Neuron (in vitro differentiated cells): ENCODE results near the gene COPS4.
"Not testable (repeated sequence)": the region's sequence is repeated elsewhere in the genome, so short reads cannot be mapped to it uniquely, and the experiment has no call there.

Experiments
- H2AFZ ChIP-seq: one replicate; pipeline ENCODE4 v1.6.1; 2013; ENCODE audit warnings: low read depth, mild to moderate bottlenecking, inconsistent platforms, low read length, moderate library complexity
- H3K27me3 ChIP-seq: one replicate; pipeline ENCODE4 v1.6.1; 2013; ENCODE audit warnings: low read length; ENCODE audit not compliant: insufficient read depth
- H3K36me3 ChIP-seq: one replicate; pipeline ENCODE4 v1.6.1; 2013; ENCODE audit warnings: low read length; ENCODE audit not compliant: insufficient read depth
- H3K4me1 ChIP-seq: one replicate; pipeline ENCODE4 v1.6.1; 2013; ENCODE audit warnings: low read length; ENCODE audit not compliant: insufficient read depth
- H3K4me3 ChIP-seq: 2 replicates; pipeline ENCODE4 v1.5.1; 2013; ENCODE audit warnings: mild to moderate bottlenecking, low read length, moderate library complexity
- H3K9me3 ChIP-seq: one replicate; pipeline ENCODE4 v1.6.1; 2013; ENCODE audit warnings: low read length

COPS4 gene

DNA sequence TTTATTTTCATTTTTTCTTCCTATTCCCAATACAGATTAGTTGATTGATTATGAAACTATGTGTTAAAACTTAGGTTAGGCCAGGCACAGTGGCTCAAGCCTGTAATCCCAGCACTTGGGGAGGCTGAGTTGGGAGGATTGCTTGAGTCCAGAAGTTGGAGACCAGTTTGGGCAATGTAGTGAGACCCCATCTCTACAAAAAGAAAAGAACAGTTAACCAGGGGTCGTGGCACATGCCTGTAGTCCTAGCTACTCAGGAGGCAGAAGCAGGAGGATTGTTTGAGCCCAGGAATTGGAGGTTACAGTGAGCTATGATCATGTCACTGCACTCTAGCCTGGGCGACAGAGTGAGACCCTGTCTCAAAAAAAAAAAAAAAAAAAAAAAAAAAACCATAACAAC lies 8.2 kb downstream of the COPS4 start:
- not testable (repeated sequence) for H3K4me3 ChIP-seq

DNA sequence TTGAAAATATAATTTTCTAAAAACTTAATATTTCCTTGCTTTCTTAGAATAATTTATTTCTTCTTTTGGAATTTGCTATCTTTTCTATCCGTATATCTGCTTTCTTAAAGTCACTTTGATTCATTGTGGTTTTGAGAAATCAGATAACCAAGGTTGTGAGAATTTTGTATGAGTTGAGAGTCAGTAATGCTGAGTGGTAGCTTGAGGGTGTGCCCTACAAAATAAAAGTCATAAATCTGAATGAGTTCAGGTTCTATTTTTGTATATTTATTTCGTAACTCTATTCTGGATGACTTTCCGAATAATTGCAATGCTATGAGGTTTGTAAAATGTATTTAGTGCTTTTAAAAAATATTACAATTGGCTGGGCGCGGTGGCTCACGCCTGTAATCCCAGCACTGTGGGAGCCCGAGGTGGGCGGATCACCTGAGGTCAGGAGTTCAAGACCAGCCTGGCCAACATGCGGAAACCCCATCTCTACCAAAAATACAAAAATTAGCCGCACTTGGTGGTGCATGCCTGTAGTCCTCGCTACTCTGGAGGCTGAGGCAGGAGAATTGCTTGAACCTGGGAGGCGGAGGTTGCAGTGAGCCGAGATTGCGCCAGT lies 8.9 kb downstream of the COPS4 start:
- Histone ChIP-seq H3K36me3 (peaks cover 2% of the 10 kb centered on the region), H3K4me1 (no peaks in the 10 kb centered on the region), H3K4me3 (no peak overlapping the region), H3K27me3 (no peaks in the 10 kb centered on the region), H2AFZ (no peak overlapping the region), H3K9me3 (no peaks in the 10 kb centered on the region)

More for the DNA sequence above, 8.2 kb downstream of the COPS4 start:
- not testable (repeated sequence) for H2AFZ ChIP-seq, H3K27me3 ChIP-seq, H3K4me1 ChIP-seq, H3K36me3 ChIP-seq, H3K9me3 ChIP-seq

DNA sequence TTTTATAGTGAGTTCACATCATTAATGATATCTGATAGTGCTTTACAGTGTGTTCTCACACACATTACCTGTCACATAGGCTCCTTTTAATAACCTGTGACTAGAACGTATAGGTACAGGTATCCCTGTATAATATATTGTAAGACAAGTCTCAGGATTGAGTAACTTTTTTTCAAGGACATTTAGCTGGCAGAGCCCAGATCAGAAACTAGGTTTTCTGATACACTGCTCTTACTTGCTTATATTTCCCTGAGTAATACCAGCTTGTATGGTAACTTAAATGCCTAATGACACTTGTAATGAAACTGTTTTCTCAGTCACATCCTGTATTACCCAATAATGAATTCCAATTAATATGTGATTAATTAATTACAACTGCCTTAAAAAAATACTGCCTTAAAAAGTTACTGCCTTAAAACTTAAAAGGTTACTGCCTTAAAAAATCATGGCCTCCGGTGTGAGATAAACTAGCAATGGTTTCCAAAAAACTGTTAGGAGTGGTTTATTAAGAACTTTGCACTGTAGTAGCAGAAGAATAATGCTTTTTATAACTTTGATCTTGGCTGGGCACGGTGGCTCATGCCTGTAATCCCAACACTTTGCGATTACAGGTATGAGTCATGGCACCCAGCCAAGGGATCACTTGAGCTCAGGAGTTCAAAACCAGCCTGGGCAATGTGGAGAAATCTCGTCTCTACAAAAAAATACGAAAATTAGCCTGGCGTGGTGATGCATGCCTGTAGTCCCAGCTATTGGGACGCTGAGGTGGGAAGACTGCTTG lies 11.9 kb downstream of the COPS4 start:
- Histone ChIP-seq H3K4me1 (no peaks in the 10 kb centered on the region), H3K9me3 (no peaks in the 10 kb centered on the region), H3K4me3 (no peak overlapping the region), H3K36me3 (peaks cover 22% of the 10 kb centered on the region), H3K27me3 (no peaks in the 10 kb centered on the region), H2AFZ (no peak overlapping the region)

DNA sequence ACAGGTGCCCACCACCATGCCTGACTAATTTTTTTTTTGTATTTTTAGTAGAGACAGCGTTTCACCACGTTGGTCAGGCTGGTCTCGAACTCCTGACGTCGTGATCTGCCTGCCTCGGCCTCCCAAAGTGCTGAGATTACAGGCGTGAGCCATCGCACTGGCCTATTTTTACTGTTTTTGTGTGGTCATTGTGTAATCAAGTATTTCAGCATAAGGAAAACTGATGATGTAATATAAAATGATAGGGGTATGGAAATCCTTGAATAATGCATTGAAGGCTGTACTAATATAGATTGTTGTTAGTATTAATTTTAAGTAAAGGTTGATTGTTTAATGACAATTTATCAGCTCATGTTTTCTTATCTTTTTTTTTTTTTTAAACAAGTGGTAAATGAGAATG lies 13.8 kb downstream of the COPS4 start:
- H3K4me1 ChIP-seq, H3K9me3 ChIP-seq, H2AFZ ChIP-seq, H3K27me3 ChIP-seq, H3K4me3 ChIP-seq: not testable (repeated sequence)
- H3K36me3 ChIP-seq = peaks cover 38% of the 10 kb centered on the region

DNA sequence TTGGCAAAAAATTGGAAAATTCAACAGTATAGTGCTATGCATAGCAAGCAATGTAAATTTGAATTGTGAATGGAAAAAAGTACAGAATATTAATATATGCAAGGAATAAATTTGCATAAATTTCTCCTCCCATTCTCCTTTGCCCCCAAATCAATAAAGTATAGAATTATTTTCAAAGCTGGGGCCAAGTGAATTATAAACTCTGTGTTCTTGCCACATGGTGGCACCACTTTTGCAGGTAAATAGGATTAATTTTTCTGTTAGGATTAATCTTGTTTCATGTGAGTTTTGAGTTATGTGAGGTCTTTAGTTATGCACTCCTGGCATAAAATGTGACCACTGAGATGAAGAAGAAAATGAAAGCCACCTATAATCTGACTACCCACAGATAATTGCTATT lies 19.9 kb downstream of the COPS4 start:
- Histone ChIP-seq H3K36me3 (peaks cover 49% of the 10 kb centered on the region), H2AFZ (no peak overlapping the region), H3K27me3 (no peaks in the 10 kb centered on the region), H3K4me3 (no peak overlapping the region), H3K9me3 (no peaks in the 10 kb centered on the region), H3K4me1 (no peaks in the 10 kb centered on the region)

DNA sequence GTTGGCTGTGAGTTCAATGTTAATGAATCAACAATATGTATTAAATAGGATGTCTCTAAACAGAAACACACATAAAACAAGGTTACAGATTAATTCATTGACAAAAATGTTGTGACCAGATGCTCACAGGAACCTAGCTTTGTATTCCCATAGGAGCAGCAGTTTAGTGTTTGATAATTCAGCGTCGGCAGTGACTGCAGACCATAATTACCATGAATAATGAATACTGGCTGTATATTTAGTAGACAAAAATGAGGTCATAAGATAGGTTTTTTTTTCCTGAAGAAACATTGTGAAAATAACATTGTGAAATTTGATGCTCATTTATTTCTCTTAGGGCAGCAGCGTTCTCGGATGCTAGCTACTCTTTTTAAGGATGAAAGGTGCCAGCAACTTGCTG lies 27.8 kb downstream of the COPS4 start:
- no peaks in the 10 kb centered on the region for H3K4me1 ChIP-seq
- no peak overlapping the region for H2AFZ ChIP-seq
- no peaks in the 10 kb centered on the region for H3K27me3 ChIP-seq
- no peaks in the 10 kb centered on the region for H3K9me3 ChIP-seq
- H3K36me3 ChIP-seq = peaks cover 66% of the 10 kb centered on the region
- no peak overlapping the region for H3K4me3 ChIP-seq

DNA sequence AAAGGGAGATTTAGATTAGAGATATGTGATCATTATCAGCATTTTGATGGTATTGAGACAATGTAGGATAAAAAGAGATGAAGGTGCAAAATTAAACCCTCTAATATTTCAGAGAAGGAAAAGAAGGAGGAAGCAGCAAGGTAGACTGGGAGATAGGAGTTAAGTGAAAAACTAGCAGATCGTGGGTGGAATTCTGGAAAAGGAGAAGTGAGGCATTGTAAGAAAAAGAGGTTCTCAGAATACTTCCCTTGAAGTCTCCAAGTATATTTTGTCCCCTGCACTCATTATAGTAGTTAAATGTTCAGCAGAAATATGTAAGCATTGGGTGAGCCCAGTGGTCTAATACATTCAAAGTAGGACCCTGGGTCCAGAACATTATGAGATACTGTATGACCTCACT lies 30.3 kb downstream of the COPS4 start:
- Histone ChIP-seq H2AFZ (no peak overlapping the region), H3K36me3 (peaks cover 68% of the 10 kb centered on the region), H3K4me1 (peaks cover 7% of the 10 kb centered on the region), H3K9me3 (no peaks in the 10 kb centered on the region), H3K4me3 (no peak overlapping the region), H3K27me3 (no peaks in the 10 kb centered on the region)

DNA sequence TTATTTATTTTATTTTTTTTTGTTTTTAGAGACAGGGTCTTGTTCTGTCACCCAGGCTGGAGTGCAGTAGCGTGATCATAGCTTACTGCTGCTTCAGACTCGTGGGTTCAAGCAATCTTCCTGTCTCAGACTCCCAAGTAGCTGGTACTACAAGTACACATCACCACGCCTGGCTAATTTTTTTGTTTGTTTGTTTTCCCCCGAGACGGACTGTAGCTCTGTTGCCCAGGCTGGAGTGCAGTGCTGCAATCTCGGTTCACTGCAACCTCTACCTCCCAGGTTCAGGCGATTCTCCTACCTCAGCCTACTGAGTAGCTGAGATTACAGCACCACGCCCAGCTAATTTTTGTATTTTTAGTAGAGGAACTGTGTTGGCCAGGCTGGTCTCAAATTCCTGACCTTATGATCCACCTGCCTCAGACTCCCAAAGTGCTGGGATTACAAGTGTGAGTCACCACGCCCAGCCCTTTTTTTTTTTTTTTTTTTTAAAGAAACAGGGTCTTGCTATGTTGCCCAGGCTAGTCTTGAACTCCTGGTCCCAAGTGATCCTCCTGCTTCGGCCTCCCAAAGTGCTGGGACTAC lies 32.2 kb downstream of the COPS4 start:
- H2AFZ ChIP-seq = no peak overlapping the region
- no peaks in the 10 kb centered on the region for H3K27me3 ChIP-seq
- H3K9me3 ChIP-seq = no peaks in the 10 kb centered on the region
- peaks cover 68% of the 10 kb centered on the region for H3K36me3 ChIP-seq
- no peak overlapping the region for H3K4me3 ChIP-seq
- peaks cover 7% of the 10 kb centered on the region for H3K4me1 ChIP-seq

DNA sequence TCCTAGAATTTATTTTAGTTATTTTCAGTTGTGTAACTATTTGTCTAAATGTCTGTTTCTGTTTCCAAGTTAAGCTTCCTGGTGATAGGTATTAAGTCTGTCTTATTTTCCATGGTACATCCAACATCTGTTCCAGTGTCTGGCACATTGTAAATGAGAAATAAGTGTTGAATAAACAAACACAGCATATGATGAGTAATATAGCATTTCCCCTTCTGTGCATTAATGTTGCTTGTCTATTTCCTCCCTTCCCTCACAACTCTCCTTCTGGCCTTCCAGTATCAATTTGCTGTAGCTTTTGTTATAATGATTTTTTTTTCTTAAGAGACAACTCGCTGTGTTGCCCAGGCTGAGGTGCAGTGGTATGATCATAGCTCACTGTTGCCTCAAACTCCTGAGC lies 36.1 kb downstream of the COPS4 start:
- H3K4me1 ChIP-seq = peaks cover 7% of the 10 kb centered on the region
- peaks cover 54% of the 10 kb centered on the region for H3K36me3 ChIP-seq
- no peaks in the 10 kb centered on the region for H3K27me3 ChIP-seq
- H3K4me3 ChIP-seq = no peak overlapping the region
- peaks cover 5% of the 10 kb centered on the region for H3K9me3 ChIP-seq
- no peak overlapping the region for H2AFZ ChIP-seq

DNA sequence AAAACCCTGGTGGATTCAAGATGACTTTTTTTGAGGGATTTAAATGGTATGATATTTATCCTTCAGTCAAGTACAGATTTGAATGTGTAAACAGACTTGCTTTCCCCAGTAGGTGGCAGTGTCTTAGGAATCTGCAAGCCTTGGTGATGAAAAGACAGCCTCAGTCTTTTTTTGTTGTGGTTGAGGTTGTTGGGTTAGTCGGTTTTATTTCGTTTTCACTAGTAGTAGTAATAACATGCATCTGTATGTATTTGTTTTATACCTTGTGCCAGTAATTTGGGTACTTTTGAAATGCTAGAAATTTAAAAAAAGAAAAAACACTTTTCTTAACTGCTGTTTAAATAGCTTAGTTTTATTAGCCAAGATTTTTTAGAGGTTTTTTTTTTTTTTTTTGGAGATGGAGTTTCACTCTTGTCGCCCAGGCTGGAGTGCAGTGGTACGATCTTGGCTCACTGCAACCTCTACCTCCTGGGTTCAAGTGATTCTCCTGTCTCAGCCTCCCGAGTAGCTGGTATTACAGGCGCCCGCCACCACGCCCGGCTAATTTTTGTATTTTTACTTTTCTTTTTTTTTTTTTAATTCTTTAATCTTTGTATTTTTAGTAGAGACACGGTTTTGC lies 39.2 kb downstream of the COPS4 start:
- H3K4me3 ChIP-seq = no peak overlapping the region

DNA sequence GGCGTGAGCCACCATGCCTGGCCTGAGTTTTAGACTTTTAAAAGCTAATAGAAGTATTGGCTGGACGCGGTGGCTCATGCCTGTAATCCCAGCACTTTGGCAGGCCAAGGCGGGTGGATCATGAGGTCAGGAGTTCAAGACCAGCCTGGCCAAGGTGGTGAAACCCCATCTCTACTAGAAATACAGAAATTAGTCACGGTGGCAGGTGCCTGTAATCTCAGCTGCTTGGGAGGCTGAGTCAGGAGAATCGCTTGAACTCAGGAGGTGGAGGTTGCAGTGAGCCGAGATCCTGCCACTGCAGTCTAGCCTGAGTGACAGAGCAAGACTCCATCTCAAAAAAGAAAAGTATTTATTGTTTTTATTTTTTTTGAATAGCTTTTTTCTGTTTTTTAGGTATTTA lies 39.8 kb downstream of the COPS4 start:
- not testable (repeated sequence) for H3K4me3 ChIP-seq, H3K9me3 ChIP-seq

More for the DNA sequence above, 39.2 kb downstream of the COPS4 start:
- Histone ChIP-seq H3K9me3 (peaks cover 5% of the 10 kb centered on the region), H3K4me1 (peaks cover 4% of the 10 kb centered on the region), H3K27me3 (no peaks in the 10 kb centered on the region), H2AFZ (no peak overlapping the region), H3K36me3 (peaks cover 41% of the 10 kb centered on the region)

DNA sequence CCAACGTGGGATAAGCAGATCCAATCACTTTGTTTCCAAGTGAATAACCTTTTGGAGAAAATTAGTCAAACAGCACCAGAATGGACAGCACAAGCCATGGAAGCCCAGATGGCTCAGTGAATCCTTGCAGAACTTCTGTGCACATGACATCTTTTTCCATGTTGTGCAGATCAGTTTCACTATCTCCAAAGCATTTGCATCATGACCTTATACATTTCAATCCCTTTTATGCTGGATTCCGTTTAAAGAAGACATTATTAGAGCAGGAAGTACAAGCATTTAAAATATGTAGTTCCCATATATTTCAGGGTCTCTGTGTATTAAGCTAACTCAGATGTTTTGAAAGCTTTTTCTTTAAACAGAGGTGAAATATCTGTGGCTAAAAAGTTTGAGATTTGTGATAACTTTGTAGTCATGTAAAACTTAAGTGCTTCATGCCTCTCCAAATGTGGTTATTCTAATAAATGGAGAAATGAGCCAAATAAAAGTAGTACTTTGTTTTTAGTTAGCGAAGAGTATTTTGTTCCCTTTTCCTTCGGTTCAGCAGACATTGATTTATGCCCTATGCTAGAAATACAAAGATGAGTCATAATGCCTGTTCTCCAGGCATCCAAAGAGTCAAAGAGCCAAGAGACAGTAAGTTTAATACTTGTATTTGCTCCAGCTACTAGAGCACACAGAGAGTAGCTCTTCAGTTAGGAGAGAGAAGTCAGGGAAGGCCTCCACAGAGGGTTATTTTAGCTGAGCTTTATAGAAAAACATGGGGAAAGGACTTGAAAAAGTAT lies 40.5 kb downstream of the COPS4 start:
- no peaks in the 10 kb centered on the region for H3K4me1 ChIP-seq
- H3K9me3 ChIP-seq = peaks cover 5% of the 10 kb centered on the region
- H3K36me3 ChIP-seq = peaks cover 28% of the 10 kb centered on the region
- H3K27me3 ChIP-seq = no peaks in the 10 kb centered on the region
- H2AFZ ChIP-seq = no peak overlapping the region
- H3K4me3 ChIP-seq = no peak overlapping the region

More for the DNA sequence above, 39.8 kb downstream of the COPS4 start:
- H3K36me3 ChIP-seq = peaks cover 35% of the 10 kb centered on the region
- not testable (repeated sequence) for H3K4me1 ChIP-seq, H3K27me3 ChIP-seq, H2AFZ ChIP-seq

DNA sequence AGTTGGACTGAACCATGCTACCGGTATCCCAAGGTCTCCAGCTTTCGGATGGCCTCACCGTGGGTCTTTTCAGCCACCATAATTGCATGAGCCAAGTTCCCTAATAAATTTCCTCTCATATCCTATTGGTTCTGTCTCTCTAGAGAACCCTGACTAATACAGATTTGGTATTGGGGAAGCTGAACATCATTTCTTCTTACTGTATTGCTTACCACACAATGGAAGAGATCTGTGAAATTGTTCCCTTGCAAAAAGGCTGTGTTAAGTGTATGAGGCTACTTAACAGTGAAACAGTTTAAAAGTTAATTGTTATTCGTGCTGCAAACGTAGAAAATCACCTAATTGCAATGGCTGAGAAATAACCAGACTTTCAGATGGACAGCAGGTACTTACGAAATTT lies 45.6 kb downstream of the COPS4 start:
- Histone ChIP-seq H3K27me3 (no peaks in the 10 kb centered on the region), H2AFZ (no peak overlapping the region), H3K4me1 (no peaks in the 10 kb centered on the region)

More for the DNA sequence above, 45.6 kb downstream of the COPS4 start:
- H3K9me3 ChIP-seq = peaks cover 5% of the 10 kb centered on the region
- peaks cover 12% of the 10 kb centered on the region for H3K36me3 ChIP-seq
- H3K4me3 ChIP-seq = no peak overlapping the region
